Activated naive CD4-positive, alpha-beta T cell treated with anti-CD3 and anti-CD28 coated beads, Interleukin-2, amount 50 U/mL, for 24 hours (primary cell): Measurements from ENCODE around the gene SORT1.
"Not testable (repeated sequence)": the region's sequence is repeated elsewhere in the genome, so short reads cannot be mapped to it uniquely, and the experiment has no call there.

Experiments used
- H3K27ac Mint-ChIP-seq: one replicate; pipeline ENCODE4 v1.8.0; 2021; ENCODE audit warnings: mild to moderate bottlenecking, mixed read lengths
- H3K27me3 Mint-ChIP-seq: one replicate; pipeline ENCODE4 v1.8.0; 2021; ENCODE audit warnings: mixed read lengths
- H3K36me3 Mint-ChIP-seq: one replicate; pipeline ENCODE4 v1.8.0; 2021; ENCODE audit warnings: mixed read lengths
- H3K4me1 Mint-ChIP-seq: one replicate; pipeline ENCODE4 v1.8.0; 2021; ENCODE audit warnings: mixed read lengths
- H3K4me3 Mint-ChIP-seq: one replicate; pipeline ENCODE4 v1.8.0; 2021; ENCODE audit warnings: mild to moderate bottlenecking, mixed read lengths
- H3K9me3 Mint-ChIP-seq: one replicate; pipeline ENCODE4 v1.8.0; 2021; ENCODE audit warnings: mixed read lengths

SORT1 gene

GRCh38 chr1:109391626-109392025, 6.1 kb downstream of the SORT1 start:
- no peak overlapping the region for H3K27ac Mint-ChIP-seq
- H3K36me3 Mint-ChIP-seq, result no peaks in the 10 kb centered on the region
- H3K4me3 Mint-ChIP-seq, result no peak overlapping the region
- H3K27me3 Mint-ChIP-seq, result peaks cover 57% of the 10 kb centered on the region
- peaks cover 3% of the 10 kb centered on the region for H3K4me1 Mint-ChIP-seq
- H3K9me3 Mint-ChIP-seq, result no peaks in the 10 kb centered on the region

GRCh38 chr1:109391157-109391556, 6.6 kb downstream of the SORT1 start:
- Mint-ChIP-seq H3K27me3 (peaks cover 53% of the 10 kb centered on the region), H3K9me3 (no peaks in the 10 kb centered on the region), H3K4me1 (no peaks in the 10 kb centered on the region), H3K36me3 (no peaks in the 10 kb centered on the region), H3K27ac (no peak overlapping the region), H3K4me3 (no peak overlapping the region)

- Mint-ChIP-seq H3K9me3 (no peaks in the 10 kb centered on the region), H3K4me3 (no peak overlapping the region), H3K4me1 (no peaks in the 10 kb centered on the region), H3K27me3 (peaks cover 41% of the 10 kb centered on the region), H3K27ac (no peak overlapping the region), H3K36me3 (no peaks in the 10 kb centered on the region)
Observed at GRCh38 chr1:109389638-109390341, 7.9 kb downstream of the SORT1 start.

GRCh38 chr1:109388884-109389637, 8.7 kb downstream of the SORT1 start:
- no peak overlapping the region for H3K27ac Mint-ChIP-seq
- peaks cover 37% of the 10 kb centered on the region for H3K27me3 Mint-ChIP-seq

GRCh38 chr1:109388208-109388711, 9.5 kb downstream of the SORT1 start:
- Mint-ChIP-seq H3K4me1 (no peaks in the 10 kb centered on the region), H3K27me3 (peaks cover 31% of the 10 kb centered on the region), H3K4me3 (no peak overlapping the region), H3K9me3 (no peaks in the 10 kb centered on the region), H3K36me3 (no peaks in the 10 kb centered on the region), H3K27ac (no peak overlapping the region)

More at GRCh38 chr1:109388884-109389637, 8.7 kb downstream of the SORT1 start:
- Mint-ChIP-seq H3K4me3 (no peak overlapping the region), H3K9me3 (no peaks in the 10 kb centered on the region), H3K36me3 (no peaks in the 10 kb centered on the region), H3K4me1 (no peaks in the 10 kb centered on the region)

GRCh38 chr1:109386054-109386717, 11.5 kb downstream of the SORT1 start:
- Mint-ChIP-seq H3K4me3 (no peak overlapping the region), H3K36me3 (no peaks in the 10 kb centered on the region), H3K27ac (no peak overlapping the region), H3K27me3 (peaks cover 19% of the 10 kb centered on the region), H3K9me3 (no peaks in the 10 kb centered on the region), H3K4me1 (no peaks in the 10 kb centered on the region)

GRCh38 chr1:109385417-109385816, 12.3 kb downstream of the SORT1 start:
- no peaks in the 10 kb centered on the region for H3K36me3 Mint-ChIP-seq
- no peak overlapping the region for H3K27ac Mint-ChIP-seq
- no peaks in the 10 kb centered on the region for H3K4me1 Mint-ChIP-seq
- no peak overlapping the region for H3K4me3 Mint-ChIP-seq
- no peaks in the 10 kb centered on the region for H3K9me3 Mint-ChIP-seq
- H3K27me3 Mint-ChIP-seq, result peaks cover 17% of the 10 kb centered on the region

GRCh38 chr1:109383854-109384253, 13.9 kb downstream of the SORT1 start:
- Mint-ChIP-seq H3K9me3 (no peaks in the 10 kb centered on the region), H3K4me1 (no peaks in the 10 kb centered on the region), H3K27me3 (peaks cover 8% of the 10 kb centered on the region), H3K36me3 (no peaks in the 10 kb centered on the region), H3K27ac (no peak overlapping the region), H3K4me3 (no peak overlapping the region)

- Mint-ChIP-seq H3K4me1 (no peaks in the 10 kb centered on the region), H3K9me3 (no peaks in the 10 kb centered on the region), H3K27me3 (peaks cover 5% of the 10 kb centered on the region), H3K36me3 (no peaks in the 10 kb centered on the region), H3K27ac (no peak overlapping the region), H3K4me3 (no peak overlapping the region)
Observed at GRCh38 chr1:109383087-109383779, 14.5 kb downstream of the SORT1 start.

GRCh38 chr1:109381573-109381972, 16.1 kb downstream of the SORT1 start:
- no peaks in the 10 kb centered on the region for H3K4me1 Mint-ChIP-seq
- no peaks in the 10 kb centered on the region for H3K9me3 Mint-ChIP-seq
- no peaks in the 10 kb centered on the region for H3K27me3 Mint-ChIP-seq
- H3K27ac Mint-ChIP-seq, result no peak overlapping the region
- no peak overlapping the region for H3K4me3 Mint-ChIP-seq
- no peaks in the 10 kb centered on the region for H3K36me3 Mint-ChIP-seq

GRCh38 chr1:109379907-109380306, 17.8 kb downstream of the SORT1 start:
- Mint-ChIP-seq H3K27ac (no peak overlapping the region), H3K4me1 (no peaks in the 10 kb centered on the region), H3K27me3 (no peaks in the 10 kb centered on the region), H3K4me3 (no peak overlapping the region), H3K9me3 (no peaks in the 10 kb centered on the region), H3K36me3 (no peaks in the 10 kb centered on the region)

GRCh38 chr1:109379422-109379821, 18.3 kb downstream of the SORT1 start:
- Mint-ChIP-seq H3K27me3 (no peaks in the 10 kb centered on the region), H3K4me1 (no peaks in the 10 kb centered on the region), H3K4me3 (no peak overlapping the region), H3K27ac (no peak overlapping the region), H3K36me3 (no peaks in the 10 kb centered on the region), H3K9me3 (no peaks in the 10 kb centered on the region)

- no peaks in the 10 kb centered on the region for H3K36me3 Mint-ChIP-seq
- H3K27ac Mint-ChIP-seq, result no peak overlapping the region
- peaks cover 2% of the 10 kb centered on the region for H3K27me3 Mint-ChIP-seq
- no peaks in the 10 kb centered on the region for H3K4me1 Mint-ChIP-seq
- H3K4me3 Mint-ChIP-seq, result no peak overlapping the region
- no peaks in the 10 kb centered on the region for H3K9me3 Mint-ChIP-seq
Observed at GRCh38 chr1:109377698-109378097, 20.0 kb downstream of the SORT1 start.

- not testable (repeated sequence) for H3K27me3 Mint-ChIP-seq, H3K4me1 Mint-ChIP-seq, H3K4me3 Mint-ChIP-seq, H3K27ac Mint-ChIP-seq, H3K9me3 Mint-ChIP-seq, H3K36me3 Mint-ChIP-seq
Observed at GRCh38 chr1:109373696-109374095, 24.0 kb downstream of the SORT1 start.

- Mint-ChIP-seq H3K4me3 (no peak overlapping the region), H3K27ac (no peak overlapping the region)
Observed at GRCh38 chr1:109373126-109373525, 24.6 kb downstream of the SORT1 start.

More at GRCh38 chr1:109373126-109373525, 24.6 kb downstream of the SORT1 start:
- Mint-ChIP-seq H3K9me3 (no peaks in the 10 kb centered on the region), H3K4me1 (peaks cover 7% of the 10 kb centered on the region), H3K36me3 (no peaks in the 10 kb centered on the region), H3K27me3 (peaks cover 5% of the 10 kb centered on the region)
